Activated naive CD4-positive, alpha-beta T cell treated with anti-CD3 and anti-CD28 coated beads, Interleukin-2, amount 10 ng/mL, durations not matched to agents 7 days and 5 days (primary cell): ENCODE measurements around the gene CRHR2.
A peak's percentile ranks its signal among the peaks of the same experiment; 100 is the strongest.

ENCODE experiments used
- CTCF ChIA-PET: fragments of 350-600 bp; sonication (Branson Sonifier 250); formaldehyde crosslinking; loops from one replicate; lab custom pipeline; 2021; ENCODE audit warnings: antibody characterized with exemption; lab: Charles Lee
- DNase-seq: peaks from one replicate; pipeline ENCODE4 v3.0.0-alpha.2; 2020
- H3K27ac Mint-ChIP-seq: one replicate; pipeline ENCODE4 v1.8.0; 2021; ENCODE audit warnings: mild to moderate bottlenecking, moderate library complexity, mixed read lengths
- H3K27me3 Mint-ChIP-seq: one replicate; pipeline ENCODE4 v1.8.0; 2021; ENCODE audit warnings: mild to moderate bottlenecking, mixed read lengths
- H3K36me3 Mint-ChIP-seq: one replicate; pipeline ENCODE4 v1.8.0; 2021; ENCODE audit warnings: mixed read lengths
- H3K4me1 Mint-ChIP-seq: one replicate; pipeline ENCODE4 v1.8.0; 2021; ENCODE audit warnings: mixed read lengths
- H3K4me3 Mint-ChIP-seq: one replicate; pipeline ENCODE4 v1.8.0; 2021; ENCODE audit warnings: mild to moderate bottlenecking, moderate library complexity, mixed read lengths
- H3K9me3 Mint-ChIP-seq: one replicate; pipeline ENCODE4 v1.8.0; 2021; ENCODE audit warnings: mixed read lengths

CRHR2 gene

DNA sequence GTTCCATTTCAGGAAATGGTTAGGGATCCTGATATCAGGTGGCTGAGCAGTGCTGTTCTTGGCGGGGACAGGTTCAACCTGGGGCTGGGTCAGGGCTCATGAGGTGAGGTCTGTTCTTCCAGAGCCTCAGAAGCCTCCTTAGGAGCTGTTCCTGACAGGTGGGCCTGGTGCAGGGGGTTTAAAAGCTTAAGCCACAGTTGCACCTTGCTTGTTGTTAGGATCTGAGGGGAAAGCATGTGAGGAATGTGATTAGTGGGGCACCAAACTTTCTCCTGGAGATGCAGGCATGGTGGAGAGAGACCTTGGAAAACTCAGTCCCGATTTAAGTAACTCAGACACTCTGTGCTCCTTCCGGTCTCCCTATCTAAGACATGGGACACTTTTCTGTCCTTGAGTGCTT is 18.7 kb upstream of the CRHR2 start:
- H3K4me3 Mint-ChIP-seq = no peak overlapping the region
- no peaks in the 10 kb centered on the region for H3K36me3 Mint-ChIP-seq
- H3K27ac Mint-ChIP-seq = no peak overlapping the region
- CTCF ChIA-PET = interaction anchor here (1.1 to 8.4 kb wide), 5 partner anchors 9 to 91 kb away, joined by 3 to 151 read pairs (median 8); partner anchors contain the start of gene CRHR2
- peaks cover 28% of the 10 kb centered on the region for H3K27me3 Mint-ChIP-seq
- no peak for DNase-seq
- H3K4me1 Mint-ChIP-seq = peaks cover 25% of the 10 kb centered on the region
- no peaks in the 10 kb centered on the region for H3K9me3 Mint-ChIP-seq

DNA sequence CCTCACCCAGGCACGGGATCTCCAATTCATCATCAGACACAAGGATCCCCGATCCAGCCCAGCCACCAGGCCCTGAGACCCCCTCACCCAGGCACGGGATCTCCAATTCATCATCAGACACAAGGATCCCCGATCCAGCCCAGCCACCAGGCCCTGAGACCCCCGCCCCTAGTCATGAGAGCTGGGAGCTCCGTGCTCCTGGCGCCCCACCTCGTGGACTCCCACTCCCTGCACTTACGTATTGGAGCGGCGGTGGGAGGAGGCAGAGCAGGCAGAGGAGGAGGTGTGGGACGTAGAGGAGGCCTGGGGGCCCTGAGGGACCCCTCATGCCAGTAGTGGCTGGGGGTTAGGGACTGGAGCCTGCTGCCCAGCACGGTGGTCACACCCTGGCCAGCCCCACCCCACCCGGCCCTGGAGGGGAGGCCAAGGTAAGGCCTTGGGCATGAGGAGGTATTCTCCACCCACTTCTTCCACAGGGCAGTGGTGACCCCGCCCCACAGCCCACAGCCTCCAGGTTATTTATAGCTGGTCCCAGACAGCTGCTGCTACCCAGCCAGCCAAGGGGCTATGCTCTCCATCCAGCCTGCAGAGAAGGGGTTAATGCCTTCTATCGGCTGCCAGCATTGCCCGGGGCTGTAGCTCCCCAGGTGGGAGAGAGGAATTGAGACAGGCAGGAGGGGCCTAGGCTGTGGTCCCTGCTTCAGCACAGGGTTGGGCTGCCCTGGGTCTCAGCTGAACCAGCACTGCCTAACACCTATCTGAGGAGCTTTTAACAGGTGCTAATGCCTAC is 17.6 kb upstream of the CRHR2 start:
- Mint-ChIP-seq H3K27ac (no peak overlapping the region), H3K9me3 (no peaks in the 10 kb centered on the region), H3K27me3 (peaks cover 32% of the 10 kb centered on the region), H3K4me1 (peaks cover 25% of the 10 kb centered on the region), H3K4me3 (no peak overlapping the region), H3K36me3 (no peaks in the 10 kb centered on the region)
- CTCF ChIA-PET = interaction anchor here (0.5 to 8.4 kb wide), 4 partner anchors 17 to 1841 kb away, joined by 3 to 151 read pairs (median 12); partner anchors contain the start of gene CRHR2
- no peak for DNase-seq

DNA sequence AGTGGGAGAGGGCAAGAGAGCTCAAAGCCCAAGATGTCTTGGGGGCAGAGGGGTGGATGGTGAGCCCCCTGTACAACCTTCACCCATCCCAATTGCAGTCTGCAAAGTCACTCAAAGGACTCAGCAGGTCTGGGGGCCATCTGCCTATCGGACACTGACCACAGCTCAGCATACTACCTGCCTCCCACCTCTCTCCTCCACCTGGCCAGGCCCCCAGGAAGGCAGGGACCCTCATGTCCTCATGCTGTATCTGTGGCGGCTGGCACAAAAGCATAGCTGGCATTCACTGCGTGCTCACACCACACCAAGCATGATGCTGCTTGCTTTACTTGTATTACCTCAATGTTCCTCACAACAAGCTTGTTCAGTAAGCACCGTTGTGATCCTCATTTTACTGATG is 16.2 kb upstream of the CRHR2 start:
- Mint-ChIP-seq H3K27me3 (peaks cover 32% of the 10 kb centered on the region), H3K27ac (no peak overlapping the region), H3K4me1 (peaks cover 25% of the 10 kb centered on the region), H3K9me3 (no peaks in the 10 kb centered on the region), H3K4me3 (no peak overlapping the region), H3K36me3 (no peaks in the 10 kb centered on the region)
- CTCF ChIA-PET = interaction anchor here (0.9 to 3.6 kb wide), 2 partner anchors 40 to 46 kb away, joined by 3 to 21 read pairs; no protein-coding TSS in a partner anchor
- DNase-seq = no peak

DNA sequence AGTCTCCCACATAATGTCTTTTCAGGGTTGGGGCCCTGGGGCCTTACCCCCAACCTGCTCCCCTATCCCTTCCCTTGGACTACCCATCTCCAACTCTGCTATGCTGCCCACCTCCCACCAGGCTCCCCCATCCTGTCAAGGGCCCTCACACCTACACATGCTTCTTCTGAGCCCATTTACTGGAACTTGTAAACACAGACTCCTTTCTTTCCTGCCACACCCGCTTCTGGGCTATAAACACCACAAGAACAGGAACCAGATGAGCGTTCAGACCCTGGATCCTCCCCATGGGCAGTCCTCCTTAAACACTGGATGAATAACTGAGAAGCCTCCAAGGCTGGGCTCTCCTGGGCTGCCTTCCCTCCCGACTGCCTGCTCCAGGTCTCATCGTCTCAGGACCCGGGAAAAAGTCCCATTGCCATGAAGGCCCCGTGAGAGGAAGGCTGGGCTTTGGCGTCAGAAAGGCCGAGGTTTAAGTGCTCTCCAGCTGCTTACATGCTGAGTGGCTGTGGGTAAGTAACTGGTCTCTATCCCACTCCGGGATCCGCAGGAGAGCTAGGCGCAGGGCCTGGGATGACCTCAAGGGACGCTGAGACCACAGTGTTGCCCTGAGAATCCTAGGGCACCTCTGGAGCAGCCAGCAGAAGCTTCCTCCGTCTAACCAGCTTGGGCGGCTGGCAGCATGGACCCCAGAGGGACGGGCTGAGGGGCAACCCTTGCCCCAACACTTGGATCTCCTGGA is 15.6 kb upstream of the CRHR2 start:
- H3K9me3 Mint-ChIP-seq = no peaks in the 10 kb centered on the region
- H3K27me3 Mint-ChIP-seq = peaks cover 31% of the 10 kb centered on the region
- DNase-seq = peak; percentile 32
- H3K36me3 Mint-ChIP-seq = no peaks in the 10 kb centered on the region
- peaks cover 25% of the 10 kb centered on the region for H3K4me1 Mint-ChIP-seq
- H3K27ac Mint-ChIP-seq = peak overlapping the region; percentile 79
- peak overlapping the region; percentile 1 for H3K4me3 Mint-ChIP-seq
- CTCF ChIA-PET = interaction anchor here (0.9 to 3.6 kb wide), 3 partner anchors 11 to 47 kb away, joined by 3 to 21 read pairs (median 3); no protein-coding TSS in a partner anchor

DNA sequence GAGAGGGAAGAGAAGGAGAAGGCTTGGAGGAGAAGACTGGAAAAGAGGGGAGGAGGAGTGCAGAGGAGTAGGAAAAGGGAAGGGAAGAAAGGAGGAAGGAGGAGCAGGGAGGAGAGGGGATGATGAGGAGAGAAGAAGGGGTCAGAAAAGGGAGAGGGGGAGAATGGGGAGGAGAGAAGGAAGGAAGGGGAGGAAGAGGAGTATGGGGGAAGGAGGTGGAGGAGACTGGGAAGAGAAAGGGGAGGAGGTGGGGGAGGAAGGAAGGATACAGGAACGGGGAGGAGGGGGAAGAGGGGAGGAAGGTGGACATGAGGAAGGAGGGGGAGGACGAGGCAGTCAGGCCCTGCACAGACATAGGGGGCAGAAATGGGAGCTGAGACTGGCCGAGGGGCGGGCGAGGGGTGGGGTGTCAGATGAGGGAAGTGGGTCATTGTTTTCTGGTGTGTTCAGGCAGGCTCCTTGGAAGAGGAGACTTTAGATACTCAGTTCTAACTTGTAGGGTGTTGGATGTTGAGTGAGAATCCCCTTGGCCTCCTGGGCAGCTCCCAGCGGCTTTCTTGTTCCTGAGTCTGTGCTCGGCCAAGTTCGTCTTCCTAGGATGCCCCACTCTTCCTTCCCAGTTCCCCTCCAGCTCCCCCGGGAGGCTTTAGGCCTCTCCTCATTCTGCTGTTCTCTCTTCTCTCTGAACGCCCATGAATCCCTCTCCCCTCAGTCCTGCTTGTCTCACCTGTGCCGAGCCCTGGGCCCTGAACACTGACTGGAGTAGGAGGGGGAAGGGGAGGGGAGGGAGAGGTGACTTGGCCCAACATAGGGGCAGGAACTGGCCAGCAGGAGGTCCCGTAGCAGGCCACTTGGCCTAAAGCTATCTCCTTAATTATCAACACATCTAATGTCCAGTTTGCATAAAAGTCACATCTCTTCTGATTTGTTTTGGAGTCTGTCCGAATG is 12.8 kb upstream of the CRHR2 start:
- no peak overlapping the region for H3K4me3 Mint-ChIP-seq
- H3K9me3 Mint-ChIP-seq = no peaks in the 10 kb centered on the region
- CTCF ChIA-PET = interaction anchor here (0.6 kb wide), 1 partner anchor 132 kb away, joined by 3 read pairs; no protein-coding TSS in a partner anchor
- peaks cover 31% of the 10 kb centered on the region for H3K27me3 Mint-ChIP-seq
- no peak for DNase-seq
- H3K27ac Mint-ChIP-seq = no peak overlapping the region
- peaks cover 21% of the 10 kb centered on the region for H3K4me1 Mint-ChIP-seq
- no peaks in the 10 kb centered on the region for H3K36me3 Mint-ChIP-seq

DNA sequence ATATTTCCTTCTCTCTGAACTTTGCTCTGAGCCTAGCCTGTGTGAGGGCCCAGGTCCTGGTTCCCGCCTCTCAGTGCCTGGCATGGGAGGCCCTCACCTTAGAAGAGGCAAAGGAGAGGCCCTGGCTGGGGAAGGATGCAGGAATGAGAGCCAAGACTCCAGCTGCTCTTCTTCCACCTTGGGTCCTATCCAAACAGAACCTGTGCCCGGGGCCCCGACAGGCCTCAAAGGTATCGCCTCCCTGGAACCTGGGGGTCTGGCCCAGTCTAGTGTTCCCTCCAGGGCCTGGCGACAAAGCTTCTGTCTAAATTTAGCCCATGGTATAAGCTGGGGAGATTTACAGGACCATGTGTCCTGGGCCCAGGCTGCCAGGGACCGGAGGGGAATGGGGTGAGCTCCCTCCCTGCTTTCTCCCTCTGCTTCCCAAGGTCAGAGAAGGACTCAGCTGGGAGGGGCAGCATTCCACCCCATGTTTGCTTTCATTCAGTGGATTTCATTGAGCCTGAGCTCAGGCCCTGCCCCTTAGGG is 12.0 kb upstream of the CRHR2 start:
- no peaks in the 10 kb centered on the region for H3K9me3 Mint-ChIP-seq
- no peaks in the 10 kb centered on the region for H3K36me3 Mint-ChIP-seq
- CTCF ChIA-PET = interaction anchor here (0.6 kb wide), 1 partner anchor 131 kb away, joined by 3 read pairs; no protein-coding TSS in a partner anchor
- peaks cover 21% of the 10 kb centered on the region for H3K4me1 Mint-ChIP-seq
- no peak overlapping the region for H3K4me3 Mint-ChIP-seq
- no peak for DNase-seq
- H3K27ac Mint-ChIP-seq = no peak overlapping the region
- peaks cover 26% of the 10 kb centered on the region for H3K27me3 Mint-ChIP-seq

DNA sequence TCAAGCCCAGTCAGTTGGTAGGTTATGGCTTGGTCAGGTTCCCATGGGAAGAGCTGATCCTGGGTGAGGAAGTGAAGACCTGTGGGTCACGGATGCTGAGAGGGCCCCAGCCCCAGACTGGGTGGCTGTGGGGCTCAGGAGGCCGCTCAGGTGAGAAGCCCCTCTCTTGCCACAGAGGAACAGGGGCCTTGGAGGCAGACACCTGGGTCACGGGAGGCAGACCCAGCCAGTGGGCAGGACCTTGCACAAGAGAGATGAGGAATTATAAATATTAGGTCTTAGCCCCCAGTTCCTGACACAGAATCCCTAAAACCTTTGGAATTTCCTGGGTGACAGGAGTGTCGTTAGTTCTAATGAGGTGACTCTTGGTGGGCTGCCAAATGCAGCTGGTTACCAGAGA is 10.6 kb upstream of the CRHR2 start:
- DNase-seq = no peak
- CTCF ChIA-PET = interaction anchor here (0.6 to 1.2 kb wide), 2 partner anchors 10 kb away, joined by 3 read pairs; partner anchors contain the start of gene CRHR2
- peaks cover 14% of the 10 kb centered on the region for H3K4me1 Mint-ChIP-seq
- H3K9me3 Mint-ChIP-seq = no peaks in the 10 kb centered on the region
- H3K27ac Mint-ChIP-seq = no peak overlapping the region
- peaks cover 29% of the 10 kb centered on the region for H3K27me3 Mint-ChIP-seq
- H3K4me3 Mint-ChIP-seq = no peak overlapping the region
- H3K36me3 Mint-ChIP-seq = no peaks in the 10 kb centered on the region

DNA sequence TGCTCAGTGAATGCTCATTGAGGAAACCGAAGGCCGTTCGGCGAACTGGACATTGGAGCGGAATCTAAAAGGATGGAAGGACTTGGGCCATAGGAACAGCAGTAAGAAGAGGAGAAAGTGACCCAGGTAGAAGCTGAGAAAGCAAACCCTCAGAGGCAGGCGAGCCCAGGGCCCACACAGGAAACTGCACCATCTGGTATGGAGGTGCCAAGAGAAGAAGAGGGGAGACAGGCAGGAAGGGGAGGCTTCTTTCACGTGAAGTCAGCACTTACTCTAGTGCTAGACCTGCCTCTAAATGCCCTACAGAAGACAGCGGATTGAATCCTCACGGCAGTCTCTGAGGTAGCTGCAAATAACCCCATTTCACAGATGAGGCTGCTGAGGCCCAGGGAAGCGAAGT is 10.2 kb upstream of the CRHR2 start:
- CTCF ChIA-PET = interaction anchor here (0.6 to 2.0 kb wide), 3 partner anchors 10 to 48 kb away, joined by 3 to 6 read pairs (median 3); partner anchors contain the start of gene CRHR2
- H3K4me3 Mint-ChIP-seq = no peak overlapping the region
- H3K36me3 Mint-ChIP-seq = no peaks in the 10 kb centered on the region
- peaks cover 29% of the 10 kb centered on the region for H3K27me3 Mint-ChIP-seq
- no peak overlapping the region for H3K27ac Mint-ChIP-seq
- no peak for DNase-seq
- no peaks in the 10 kb centered on the region for H3K9me3 Mint-ChIP-seq
- peaks cover 14% of the 10 kb centered on the region for H3K4me1 Mint-ChIP-seq

DNA sequence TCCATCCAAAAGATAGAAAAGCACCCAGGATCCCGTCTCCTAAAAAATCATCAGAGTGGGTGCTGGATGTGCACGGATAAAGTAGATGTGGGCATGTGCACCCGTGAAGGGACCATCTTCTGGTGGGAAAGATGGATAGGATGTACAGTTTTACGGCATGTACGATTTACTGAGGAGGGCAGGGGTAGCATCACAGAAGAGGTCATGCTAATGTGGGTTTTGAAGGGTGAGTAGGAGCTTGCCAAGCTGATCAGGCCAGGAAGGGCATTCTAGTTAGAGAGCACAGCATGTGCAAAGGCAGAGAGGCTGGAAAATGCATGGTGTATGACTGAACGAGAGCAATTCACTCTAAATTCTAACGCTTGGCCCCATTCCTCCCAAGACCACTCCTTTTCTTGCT is 7.8 kb upstream of the CRHR2 start:
- CTCF ChIA-PET = no interaction called here
- no peaks in the 10 kb centered on the region for H3K9me3 Mint-ChIP-seq

DNA sequence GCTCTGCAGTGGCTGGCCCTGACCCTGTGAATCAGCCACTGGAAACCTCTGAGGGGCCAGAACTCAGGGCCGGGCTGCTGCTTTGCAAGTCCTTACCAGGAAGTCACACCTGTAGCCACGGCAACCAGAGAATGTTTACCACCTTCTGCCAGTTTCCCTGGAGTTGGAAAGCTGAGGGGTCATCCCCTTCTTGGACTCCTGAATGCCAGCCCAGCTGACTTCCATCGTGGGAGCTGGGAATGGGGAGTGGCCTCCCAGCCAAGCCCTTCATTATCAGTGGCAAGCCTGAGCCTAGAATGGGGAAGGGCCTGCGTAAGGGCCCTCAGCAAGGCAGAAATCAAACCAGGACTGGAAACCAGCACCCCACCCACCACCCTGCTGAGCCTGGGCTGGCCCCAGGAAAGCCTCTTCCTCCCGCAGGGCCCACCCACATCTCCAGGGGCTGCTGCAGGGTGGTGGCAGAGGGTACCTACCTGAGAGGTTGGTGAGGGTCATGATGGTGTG is 6.5 kb upstream of the CRHR2 start:
- Mint-ChIP-seq H3K4me3 (no peak overlapping the region), H3K27ac (no peak overlapping the region), H3K4me1 (peaks cover 7% of the 10 kb centered on the region), H3K9me3 (no peaks in the 10 kb centered on the region), H3K36me3 (no peaks in the 10 kb centered on the region), H3K27me3 (peaks cover 51% of the 10 kb centered on the region)
- CTCF ChIA-PET = interaction anchor here (0.6 to 1.3 kb wide), 2 partner anchors 51 to 76 kb away, joined by 3 read pairs; no protein-coding TSS in a partner anchor
- DNase-seq = no peak

More for the DNA sequence above, 7.8 kb upstream of the CRHR2 start:
- peaks cover 39% of the 10 kb centered on the region for H3K27me3 Mint-ChIP-seq
- DNase-seq = no peak
- H3K27ac Mint-ChIP-seq = no peak overlapping the region
- no peak overlapping the region for H3K4me3 Mint-ChIP-seq
- H3K36me3 Mint-ChIP-seq = no peaks in the 10 kb centered on the region
- H3K4me1 Mint-ChIP-seq = peaks cover 7% of the 10 kb centered on the region

DNA sequence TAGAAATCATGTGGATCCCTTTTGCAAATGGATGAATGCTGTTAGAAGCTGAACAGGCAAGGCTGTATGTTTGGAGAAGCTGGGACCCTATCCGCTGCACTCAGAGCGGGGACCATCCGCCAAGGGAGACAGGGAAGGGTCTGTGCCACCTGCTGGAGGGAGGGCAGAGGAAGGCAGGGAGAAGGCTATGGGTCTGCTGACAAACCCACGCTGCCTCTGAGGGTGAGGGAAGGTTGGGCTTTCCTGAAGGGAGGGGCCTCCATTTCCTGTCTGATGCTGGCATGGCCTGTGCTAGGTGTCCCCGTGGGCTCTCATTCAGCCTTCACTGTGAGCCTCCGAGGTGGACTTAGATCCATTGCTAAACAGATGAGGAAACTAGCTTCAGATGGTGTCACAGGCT is 5.3 kb upstream of the CRHR2 start:
- Mint-ChIP-seq H3K4me3 (no peak overlapping the region), H3K9me3 (no peaks in the 10 kb centered on the region), H3K27me3 (peaks cover 57% of the 10 kb centered on the region), H3K27ac (no peak overlapping the region), H3K4me1 (peaks cover 12% of the 10 kb centered on the region), H3K36me3 (no peaks in the 10 kb centered on the region)
- CTCF ChIA-PET = interaction anchor here (1.0 to 1.3 kb wide), 2 partner anchors 51 to 77 kb away, joined by 3 read pairs; no protein-coding TSS in a partner anchor
- no peak for DNase-seq

DNA sequence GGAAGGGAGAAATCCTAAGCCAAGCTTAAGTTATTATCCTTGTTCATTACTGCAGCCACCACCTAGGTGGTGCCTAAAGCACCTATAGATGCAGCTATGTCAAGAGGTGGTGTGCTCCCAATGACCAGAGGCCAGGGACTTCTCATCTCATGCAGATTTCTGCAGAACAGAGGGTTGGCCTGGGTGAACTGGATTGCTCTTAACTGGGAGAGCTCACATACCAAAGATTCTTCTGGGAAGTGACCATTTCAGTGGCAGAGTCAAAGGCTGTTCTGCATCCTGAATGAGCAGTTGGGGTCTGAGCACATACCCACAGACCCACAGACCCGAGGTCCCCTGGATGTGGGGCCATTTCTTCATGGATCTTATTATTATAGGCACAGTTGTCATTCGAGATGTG is 2.1 kb upstream of the CRHR2 start:
- Mint-ChIP-seq H3K27ac (no peak overlapping the region), H3K4me3 (no peak overlapping the region), H3K36me3 (no peaks in the 10 kb centered on the region), H3K9me3 (no peaks in the 10 kb centered on the region), H3K4me1 (peaks cover 19% of the 10 kb centered on the region), H3K27me3 (peaks cover 74% of the 10 kb centered on the region)
- DNase-seq = no peak
- CTCF ChIA-PET = interaction anchor here (0.9 kb wide), 1 partner anchor 56 kb away, joined by 3 read pairs; no protein-coding TSS in a partner anchor

DNA sequence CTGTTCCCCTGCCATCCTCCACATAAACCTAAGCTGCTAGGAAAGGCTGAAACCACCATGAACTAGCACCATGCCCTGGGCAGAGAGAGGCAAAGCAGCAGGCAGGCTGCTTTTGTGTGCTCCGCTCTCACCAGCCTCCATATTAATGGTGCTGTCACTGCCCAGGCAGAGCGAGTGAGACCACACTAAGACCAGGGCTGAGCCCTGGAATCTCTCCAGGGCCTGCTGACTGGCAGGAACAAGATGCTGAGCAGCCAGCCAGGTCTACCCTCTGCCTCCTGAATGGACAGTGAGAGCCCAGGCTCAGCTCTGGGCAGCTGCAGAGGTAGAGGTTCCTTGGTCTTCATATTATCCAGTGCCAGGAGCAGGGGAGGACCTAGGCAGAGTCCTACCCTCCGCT is 1.6 kb upstream of the CRHR2 start:
- no peak for DNase-seq
- CTCF ChIA-PET = interaction anchor here (1.1 to 1.9 kb wide), 3 partner anchors 9 to 56 kb away, joined by 3 to 11 read pairs (median 3); no protein-coding TSS in a partner anchor
- Mint-ChIP-seq H3K9me3 (no peaks in the 10 kb centered on the region), H3K4me1 (peaks cover 19% of the 10 kb centered on the region), H3K27ac (no peak overlapping the region), H3K36me3 (no peaks in the 10 kb centered on the region), H3K27me3 (peaks cover 80% of the 10 kb centered on the region), H3K4me3 (no peak overlapping the region)
